ENCODE results near the gene RPL13A. TPM values are rescaled to one million over a fixed set of nuclear protein-coding genes. Genes with fewer than 3 reads are reported as not detected.

RPL13A gene
- total and polyA plus RNA-seq, 2 experiments from 2014 or later = 2,105 to 2,412 TPM

- no peak for DNase-seq (ENCODE audit: low spot score)
- no peaks in the 10 kb centered on the region for H3K9me2 ChIP-seq (ENCODE audit: insufficient read depth)
- H3K4me3 Mint-ChIP-seq = peak overlapping the region; percentile 54; the same call in 1 of the 3 replicates
Measured at GRCh38 chr19:49448432-49448786, 39.0 kb upstream of the RPL13A start.

More at GRCh38 chr19:49448432-49448786, 39.0 kb upstream of the RPL13A start:
- no peak for TF ChIP-seq POLR2AphosphoS5 (IDR thresholded peaks at IDR 0.05; ENCODE audit: low read depth)
- no peak for TF ChIP-seq JUNB (IDR thresholded peaks at IDR 0.05; ENCODE audit: unreplicated experiment)
- no peak for TF ChIP-seq ZNF331 (CRISPR knock-in tag; IDR thresholded peaks at IDR 0.05; ENCODE audit: low read depth)
- no peak for TF ChIP-seq CREB1 (CRISPR knock-in tag; IDR thresholded peaks at IDR 0.05; ENCODE audit: low read depth)
- no peak for TF ChIP-seq ZNF114 (CRISPR knock-in tag; IDR thresholded peaks at IDR 0.05)
- TF ChIP-seq STAT1 (IDR thresholded peaks at IDR 0.05; ENCODE audit: unreplicated experiment) = no peak
- TF ChIP-seq CTCF (conservative IDR thresholded peaks at IDR 0.05; ENCODE audit: low read depth in 2 of 2) = no peak
- no peak for TF ChIP-seq ZNF462 (CRISPR knock-in tag; IDR thresholded peaks at IDR 0.05)
- TF ChIP-seq NANOG (IDR thresholded peaks at IDR 0.05; ENCODE audit: borderline replicate concordance) = no peak
- TF ChIP-seq EZH2phosphoT487 (IDR thresholded peaks at IDR 0.05; ENCODE audit: unreplicated experiment) = no peak
- TF ChIP-seq REST (IDR thresholded peaks at IDR 0.05; ENCODE audit: unreplicated experiment) = no peak
- no peak for TF ChIP-seq ETS1 (IDR thresholded peaks at IDR 0.05)
- no peak for TF ChIP-seq EZH2 (IDR thresholded peaks at IDR 0.05; ENCODE audit: low read depth, unreplicated experiment)
- peaks cover 22% of the 10 kb centered on the region; the same call in 1 of the 2 replicates for H3F3A ChIP-seq (replicated peaks; ENCODE audit: low read depth)
- H3K4me2 ChIP-seq = peak overlapping the region; percentile 71
- ATAC-seq = no peak
- peaks cover 44% of the 10 kb centered on the region for H3K27me3 Mint-ChIP-seq (ENCODE audit: insufficient read depth, low read depth, poor library complexity)
- H3K27ac ChIP-seq (ENCODE audit: low read depth) = no peak overlapping the region
- peaks cover 8% of the 10 kb centered on the region; the same call in 1 of the 2 replicates for H4K20me1 ChIP-seq (replicated peaks; ENCODE audit: insufficient read depth)
- peaks cover 54% of the 10 kb centered on the region for H3K36me3 Mint-ChIP-seq (ENCODE audit: low read depth)
- H3K4me3 ChIP-seq = peak overlapping the region; percentile 49; the same call in 1 of the 2 replicates
- no peaks in the 10 kb centered on the region for H3K27me3 ChIP-seq (ENCODE audit: insufficient read depth)
- H3K4me1 Mint-ChIP-seq = peaks cover 23% of the 10 kb centered on the region
- H2AFZ ChIP-seq = no peak overlapping the region
- peaks cover 17% of the 10 kb centered on the region; the same call in 1 of the 2 replicates for H3K4me1 ChIP-seq (ENCODE audit: insufficient read depth)
- H3K9me3 Mint-ChIP-seq = peaks cover 9% of the 10 kb centered on the region; the same call in 2 of the 3 replicates
- H3K79me2 ChIP-seq (replicated peaks; ENCODE audit: insufficient read depth) = peaks cover 11% of the 10 kb centered on the region
- H3K36me3 ChIP-seq (ENCODE audit: insufficient read depth) = peaks cover 4% of the 10 kb centered on the region; the same call in 1 of the 2 replicates
- H3K27ac Mint-ChIP-seq = peak overlapping the region; percentile 81

Data from GM23338 (cell line).